GM18526 (cell line): ENCODE data around the gene KNG1.

Source experiments
- POLR2A ChIP-seq: IDR thresholded peaks from 3 replicates; pipeline ENCODE4 v1.6.1; 2011; ENCODE audit not compliant: insufficient read length; ENCODE audit errors: extremely low read depth

KNG1 gene

DNA sequence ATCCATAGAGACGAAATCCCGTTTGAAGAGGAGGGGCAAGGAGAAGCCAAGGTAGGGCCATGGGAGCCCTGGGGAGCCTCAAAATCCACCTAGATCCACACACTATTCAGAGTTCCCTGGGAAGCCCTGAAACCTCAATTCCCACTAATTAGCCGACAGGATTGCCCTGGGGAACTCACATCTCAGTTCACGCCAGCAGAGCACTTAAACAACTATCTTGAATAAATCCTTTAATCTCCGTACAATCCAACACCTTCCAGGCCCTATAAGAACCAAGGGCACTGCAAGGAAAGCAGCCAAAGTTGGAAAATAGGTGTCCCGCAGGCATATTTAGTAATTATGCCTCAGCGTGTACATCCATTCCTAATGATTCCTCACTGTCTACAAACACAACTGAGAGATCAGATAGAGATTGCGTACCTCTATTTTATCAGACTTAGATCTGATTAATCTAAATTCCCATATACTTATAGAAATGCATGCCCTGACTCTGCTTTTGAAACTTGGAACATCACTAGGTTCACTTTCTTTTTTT lies 40.6 kb downstream of the KNG1 start:
- TF ChIP-seq POLR2A, result no peak

DNA sequence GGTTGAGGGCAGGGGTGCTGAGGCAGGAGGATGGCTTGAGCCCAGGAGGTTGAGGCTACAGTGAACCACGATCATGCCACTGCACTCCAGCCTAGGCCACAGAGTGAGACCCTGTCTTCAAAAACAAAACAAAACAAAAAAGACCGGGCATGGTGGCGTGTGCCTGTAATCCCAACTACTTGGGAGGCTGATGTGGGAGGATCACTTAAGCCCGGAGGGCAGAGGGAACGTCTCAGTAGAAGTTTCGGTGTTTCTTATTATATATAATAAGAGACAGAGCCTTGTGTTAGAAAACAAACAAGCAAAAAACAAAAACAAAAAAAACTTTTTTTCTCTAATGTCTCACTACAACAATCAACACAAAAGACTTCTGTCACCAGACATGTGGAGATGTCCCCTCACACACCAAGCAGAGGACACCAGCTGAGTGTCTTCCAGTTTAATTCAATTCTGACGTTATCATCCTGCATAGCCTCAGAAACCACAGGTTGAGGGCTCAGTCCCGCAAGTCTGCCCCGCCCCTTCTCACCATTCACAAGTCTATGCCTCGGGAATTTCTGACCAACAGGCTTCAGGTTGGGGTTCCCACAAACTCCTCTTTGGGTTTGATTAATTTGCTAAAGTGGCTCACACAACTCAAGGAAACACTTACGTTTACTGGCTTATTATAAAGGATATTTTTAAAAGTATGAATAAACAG lies 42.2 kb downstream of the KNG1 start:
- no peak for TF ChIP-seq POLR2A

DNA sequence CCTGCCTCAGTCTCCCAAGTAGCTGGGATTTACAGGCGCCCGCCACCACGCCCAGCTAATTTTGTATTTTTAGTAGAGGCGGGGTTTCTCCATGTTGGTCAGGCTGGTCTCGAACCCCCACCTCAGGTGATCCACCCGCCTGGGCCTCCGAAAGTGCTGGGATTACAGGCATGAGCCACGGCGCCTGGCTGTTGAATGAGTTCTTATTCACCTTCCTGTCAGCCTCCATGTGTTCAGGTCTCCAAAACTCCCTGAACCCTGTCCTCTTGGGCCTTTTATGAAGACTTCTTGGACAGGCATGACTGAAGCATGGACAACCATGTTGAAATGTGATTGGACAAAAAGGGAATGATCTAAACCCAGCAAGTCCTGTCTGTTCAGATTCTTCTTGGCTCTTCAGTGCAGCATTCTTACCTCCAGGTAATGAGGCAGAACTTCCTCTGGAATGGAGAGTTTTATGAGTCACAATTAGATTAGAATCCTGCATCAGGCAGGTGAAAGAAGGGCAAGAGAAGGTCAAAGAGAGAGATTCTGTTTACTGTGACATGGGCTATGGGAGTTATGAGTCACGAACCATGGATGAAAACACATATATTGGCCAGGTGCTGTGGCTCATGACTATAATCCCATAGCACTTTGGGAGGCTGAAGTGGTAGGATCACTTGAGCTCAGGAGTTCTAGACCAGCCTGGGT lies 43.1 kb downstream of the KNG1 start:
- TF ChIP-seq POLR2A, result no peak

DNA sequence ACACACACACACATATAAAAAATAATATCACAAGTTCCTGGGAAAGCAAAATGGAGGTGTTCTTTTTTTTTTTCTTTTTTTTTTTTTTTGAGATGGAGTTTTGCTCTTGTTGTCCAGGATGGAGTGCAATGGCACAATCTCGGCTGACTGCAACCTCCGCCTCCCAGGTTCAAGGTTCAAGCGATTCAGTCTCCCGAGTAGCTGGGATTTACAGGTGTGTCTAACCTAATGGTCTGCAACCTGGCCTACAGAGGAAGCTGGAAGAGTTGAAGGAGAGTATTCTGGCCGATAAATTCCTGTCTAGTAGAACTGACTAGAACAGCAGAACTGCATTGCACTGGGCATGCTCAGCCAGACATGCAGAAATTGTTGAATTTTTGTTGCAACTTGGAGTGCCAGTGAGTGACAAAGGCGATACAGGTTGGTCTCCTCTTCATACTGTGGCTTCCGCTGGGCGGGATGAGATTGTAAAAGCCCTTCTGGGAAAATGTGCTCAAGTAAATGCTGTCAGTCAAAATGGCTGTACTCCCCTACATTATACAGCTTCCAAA lies 43.8 kb downstream of the KNG1 start:
- no peak for TF ChIP-seq POLR2A

DNA sequence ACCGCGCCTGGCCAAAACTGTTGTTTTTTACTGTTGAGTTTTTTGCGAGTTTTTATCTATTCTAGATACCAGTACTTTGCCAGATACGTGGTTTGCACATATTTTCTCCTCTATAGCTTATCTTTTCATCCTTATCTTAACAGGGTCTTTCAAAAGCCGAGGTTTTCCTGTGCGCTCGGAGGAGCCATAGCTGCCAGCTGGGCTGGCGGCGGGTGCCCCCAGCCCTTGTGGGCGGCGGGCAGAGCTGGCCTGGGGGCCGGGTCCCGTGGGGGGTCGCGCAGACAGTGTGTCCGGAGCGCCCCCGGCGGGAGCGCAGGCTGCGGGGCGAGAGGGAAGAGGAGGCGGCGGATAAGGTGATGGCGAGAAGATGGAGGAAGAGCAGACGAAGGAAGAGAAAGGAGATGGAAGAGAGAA lies 55.1 kb downstream of the KNG1 start:
- no peak for TF ChIP-seq POLR2A

DNA sequence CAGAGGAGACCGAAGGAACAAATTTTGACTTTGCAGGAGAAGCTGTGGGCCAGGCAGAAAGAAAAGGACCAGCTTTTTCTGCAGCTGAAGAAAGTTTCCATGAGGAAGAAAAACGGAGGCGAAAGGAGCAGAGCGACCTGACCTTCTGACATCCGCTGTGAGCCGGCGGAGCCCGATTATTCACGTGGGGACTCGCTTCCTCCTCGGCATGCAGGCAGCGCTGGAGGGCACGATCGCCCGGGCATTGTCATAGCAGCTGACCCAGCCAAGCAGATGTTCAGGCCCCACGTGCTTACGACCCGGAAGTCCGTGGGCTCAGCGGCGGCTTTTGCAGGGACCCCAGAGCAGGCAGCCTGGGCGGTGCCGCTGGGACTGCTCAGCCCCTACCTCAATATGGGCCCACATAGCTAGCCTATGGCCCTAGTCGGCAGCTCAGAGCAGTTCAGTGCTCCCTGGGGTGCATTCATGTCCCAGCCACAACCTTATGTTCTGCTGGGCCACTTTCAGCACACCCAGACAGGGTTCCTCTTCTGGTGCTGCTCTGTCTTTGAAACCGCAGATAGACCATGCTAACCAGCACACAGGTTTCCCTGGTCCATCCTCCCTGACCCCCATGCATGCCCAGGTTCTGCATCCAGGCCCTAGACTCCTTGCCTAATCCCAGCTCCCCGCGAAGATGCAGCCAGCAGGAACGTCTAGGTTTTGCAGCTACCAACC lies 55.7 kb downstream of the KNG1 start:
- TF ChIP-seq POLR2A, result peak; percentile 66

DNA sequence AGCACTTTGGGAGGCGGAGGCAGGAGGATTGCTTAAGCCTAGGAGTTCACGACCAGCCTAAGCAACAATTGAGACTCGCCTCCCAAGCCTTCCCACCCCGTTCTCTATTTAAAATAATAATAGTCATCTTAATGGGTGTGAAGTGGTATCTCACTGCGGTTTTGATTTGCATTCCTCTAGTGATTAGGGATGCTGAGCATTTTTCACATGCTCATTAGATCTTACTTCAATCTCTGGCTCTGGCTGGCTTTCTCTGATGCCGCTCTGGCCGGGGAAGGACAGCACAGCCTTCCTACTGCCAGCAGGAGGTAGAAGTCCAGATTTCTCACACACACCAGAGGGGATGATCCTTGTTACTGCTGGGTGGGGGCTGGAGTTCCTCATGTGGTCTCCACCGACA lies 58.8 kb downstream of the KNG1 start:
- TF ChIP-seq POLR2A, result no peak

DNA sequence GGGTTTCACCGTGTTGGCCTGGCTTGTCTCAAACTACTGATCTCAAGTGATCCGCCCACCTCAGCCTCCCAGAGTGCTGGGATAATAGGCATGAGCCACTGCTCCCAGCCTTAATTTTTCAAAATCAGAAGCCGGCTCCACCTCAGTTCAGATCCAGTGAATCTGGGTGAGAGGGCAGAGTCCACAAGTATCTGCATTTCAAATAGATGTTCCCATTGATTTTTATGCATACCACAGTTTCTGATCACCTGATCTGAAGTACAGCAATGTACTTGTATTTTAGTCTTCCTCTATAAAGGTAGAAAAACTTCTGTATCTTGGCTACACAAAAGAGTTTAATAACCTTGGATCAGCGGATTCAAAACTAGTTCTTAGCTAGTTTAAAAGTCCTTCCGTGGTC lies 62.0 kb downstream of the KNG1 start:
- no peak for TF ChIP-seq POLR2A

DNA sequence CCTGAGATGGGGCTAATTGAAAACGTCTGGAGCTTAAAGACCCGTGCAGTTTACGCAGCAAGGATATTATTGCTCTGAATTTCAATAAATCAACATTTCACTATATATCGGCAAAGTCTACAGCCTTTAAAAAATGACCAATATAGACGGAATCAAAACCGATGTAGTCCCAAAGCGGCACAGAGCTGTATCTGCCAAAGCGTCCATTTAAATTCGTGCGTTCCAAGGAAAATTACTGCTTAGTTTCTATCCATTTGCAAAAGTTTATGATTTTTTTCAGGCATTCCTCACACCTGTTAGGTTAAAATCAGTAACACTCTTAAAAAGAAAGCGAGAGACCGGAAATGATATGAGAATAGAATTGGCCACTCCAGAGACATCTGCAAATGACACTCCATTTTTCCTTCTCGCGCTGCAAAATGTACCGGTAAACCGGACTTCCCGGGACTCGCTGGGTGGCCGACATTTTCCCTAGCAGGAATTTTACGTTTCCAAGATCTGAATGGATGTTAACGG lies 65.4 kb downstream of the KNG1 start:
- no peak for TF ChIP-seq POLR2A

DNA sequence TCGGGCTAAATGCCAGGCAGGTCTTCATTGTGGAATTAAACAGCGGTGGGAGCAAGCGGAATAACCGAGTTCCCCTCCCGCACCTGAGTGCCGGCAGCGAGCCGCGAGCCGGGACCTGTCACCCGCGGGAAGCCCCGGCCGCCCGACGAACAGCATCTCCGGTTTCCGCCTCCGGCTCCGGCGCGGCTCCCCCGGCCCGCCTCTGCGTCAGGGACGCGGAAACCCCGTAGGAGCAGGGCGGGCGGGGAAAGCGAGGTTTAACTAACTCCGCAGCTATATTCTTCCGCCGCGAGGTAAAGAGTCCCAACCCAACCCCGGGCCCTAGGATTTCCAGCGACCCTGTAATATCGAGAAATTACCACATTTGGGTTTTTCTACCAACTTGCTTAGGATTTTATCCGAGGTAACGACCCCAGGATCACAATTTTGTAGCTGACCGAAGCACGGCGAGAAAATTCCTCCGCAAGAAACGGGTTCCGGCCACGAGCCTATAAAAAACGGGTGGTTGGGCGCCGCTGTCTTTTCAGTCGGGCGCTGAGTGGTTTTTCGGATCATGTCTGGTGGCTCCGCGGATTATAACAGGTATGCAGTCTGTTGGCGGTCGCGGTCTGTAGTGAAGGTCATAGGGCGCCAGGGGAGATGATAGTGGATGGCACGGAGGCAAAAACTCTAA lies 66.0 kb downstream of the KNG1 start, which contains the start of gene EIF4A2:
Gene EIF4A2, plus strand, starts transcription at position 520 of the 673 bp plus-strand sequence. Its CDS starts 34 bp downstream, at position 554.
- TF ChIP-seq POLR2A, result peak; percentile 99

DNA sequence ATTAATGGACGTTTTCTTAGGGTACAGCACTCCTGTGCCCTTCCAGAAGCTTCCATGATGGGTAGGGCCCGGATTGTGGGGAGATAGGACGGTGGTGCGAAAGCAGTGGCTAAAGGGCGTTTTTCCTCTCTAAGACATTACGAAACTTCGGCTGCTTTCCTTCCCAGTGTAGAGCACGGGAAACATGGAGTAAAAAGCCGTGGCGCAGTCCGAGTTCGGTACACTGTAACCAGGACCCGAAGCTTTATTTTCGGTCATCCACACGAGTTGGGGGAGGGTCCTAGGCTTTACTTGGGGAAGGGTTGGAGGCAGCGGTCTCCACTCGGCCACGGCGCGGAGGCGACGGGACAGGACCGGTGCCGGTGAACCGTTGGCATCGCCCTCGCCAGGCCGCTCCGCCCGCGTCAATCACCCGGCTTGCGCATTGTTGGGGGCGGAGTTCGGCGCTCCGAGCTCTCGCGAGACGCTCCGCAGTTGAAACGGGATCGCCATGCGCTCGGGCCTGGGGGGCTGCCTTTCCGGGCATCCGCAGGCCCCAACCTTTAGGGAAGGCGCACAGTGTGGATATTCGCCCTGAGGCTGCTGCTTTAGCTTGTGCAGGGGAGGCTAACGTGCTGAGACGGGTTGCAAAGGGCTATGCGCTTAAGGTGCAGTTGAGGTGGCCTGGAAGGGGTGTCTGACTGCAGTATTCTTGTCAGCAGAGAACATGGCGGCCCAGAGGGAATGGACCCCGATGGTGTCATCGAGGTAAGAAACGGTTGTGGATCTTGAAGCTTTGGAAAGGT lies 66.8 kb downstream of the KNG1 start:
- TF ChIP-seq POLR2A, result no peak

DNA sequence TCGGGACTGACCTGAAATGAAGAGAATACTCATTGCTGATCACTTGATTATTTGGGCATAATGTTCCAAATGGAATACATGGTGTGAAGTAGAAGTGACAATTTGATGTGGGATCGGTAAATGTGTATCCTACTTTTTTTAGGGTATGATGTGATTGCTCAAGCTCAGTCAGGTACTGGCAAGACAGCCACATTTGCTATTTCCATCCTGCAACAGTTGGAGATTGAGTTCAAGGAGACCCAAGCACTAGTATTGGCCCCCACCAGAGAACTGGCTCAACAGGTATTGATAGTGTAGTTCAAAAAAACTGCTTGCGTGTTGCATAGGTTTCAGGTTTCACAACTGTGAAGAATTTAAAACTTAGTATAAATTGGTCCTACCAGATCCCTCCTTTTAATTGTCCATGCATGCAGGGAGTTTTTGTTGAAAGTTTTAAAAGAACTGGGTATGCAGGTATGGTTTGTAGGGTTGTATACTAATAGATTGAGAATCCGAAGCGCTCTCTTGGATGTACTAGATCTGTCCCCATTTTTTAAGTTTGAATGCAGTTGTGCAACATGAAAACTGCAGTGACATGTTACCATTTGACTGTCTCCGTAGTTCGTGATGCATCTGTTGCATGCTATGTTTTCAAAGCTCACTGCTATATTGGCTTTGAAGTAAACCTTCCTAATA lies 67.8 kb downstream of the KNG1 start:
- TF ChIP-seq POLR2A, result no peak

DNA sequence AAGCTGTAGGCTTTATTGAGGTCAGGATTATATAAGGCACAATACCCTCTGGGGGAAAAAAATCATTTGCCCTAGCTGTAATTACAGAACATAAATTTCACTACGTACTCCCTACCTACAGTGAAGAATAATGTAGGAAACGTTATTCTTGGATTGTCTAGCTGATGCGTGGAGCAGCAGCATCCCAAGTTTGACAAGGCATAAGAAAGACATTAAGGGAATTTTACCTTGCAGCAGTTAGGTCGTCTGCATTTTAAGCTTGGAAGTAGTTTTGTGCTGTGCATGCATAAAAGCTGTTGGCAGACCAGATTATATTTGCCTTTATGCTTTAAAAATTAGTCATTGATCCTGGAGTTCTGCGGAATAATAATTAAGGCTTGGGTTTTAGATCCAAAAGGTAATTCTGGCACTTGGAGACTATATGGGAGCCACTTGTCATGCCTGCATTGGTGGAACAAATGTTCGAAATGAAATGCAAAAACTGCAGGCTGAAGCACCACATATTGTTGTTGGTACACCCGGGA lies 68.4 kb downstream of the KNG1 start:
- no peak for TF ChIP-seq POLR2A
